GM12872 (cell line): ENCODE data around the gene CANX.

Source experiments
- CTCF ChIP-seq: IDR thresholded peaks from 3 replicates; pipeline ENCODE4 v1.5.1; 2011; ENCODE audit warnings: low read depth, mild to moderate bottlenecking, low read length, moderate library complexity; ENCODE audit not compliant: insufficient read depth

CANX gene

GRCh38 chr5:179768326-179769085 lies 69.7 kb downstream of the CANX start:
- TF ChIP-seq CTCF, result no peak

DNA sequence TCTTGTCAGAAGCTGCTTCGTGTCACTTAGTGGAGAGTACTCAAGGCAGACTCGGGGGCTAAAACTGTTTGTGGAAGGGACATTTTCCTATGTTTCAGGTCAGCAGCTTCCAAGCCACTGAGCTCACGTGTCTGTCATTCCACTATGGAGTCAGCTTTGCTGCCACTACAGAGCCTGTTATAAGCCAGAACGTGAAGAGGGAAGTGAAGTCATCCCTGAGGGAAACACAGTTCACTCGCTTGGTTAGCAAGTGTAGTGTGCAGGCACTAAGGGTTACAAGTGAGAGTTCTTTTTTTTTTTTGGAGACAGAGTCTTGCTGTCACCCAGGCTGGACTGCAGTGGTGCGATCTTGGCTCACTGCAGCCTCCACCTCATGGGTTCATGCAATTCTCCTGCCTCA lies 70.5 kb downstream of the CANX start:
- TF ChIP-seq CTCF, result no peak

GRCh38 chr5:179769796-179770195 lies 71.0 kb downstream of the CANX start:
- no peak for TF ChIP-seq CTCF

DNA sequence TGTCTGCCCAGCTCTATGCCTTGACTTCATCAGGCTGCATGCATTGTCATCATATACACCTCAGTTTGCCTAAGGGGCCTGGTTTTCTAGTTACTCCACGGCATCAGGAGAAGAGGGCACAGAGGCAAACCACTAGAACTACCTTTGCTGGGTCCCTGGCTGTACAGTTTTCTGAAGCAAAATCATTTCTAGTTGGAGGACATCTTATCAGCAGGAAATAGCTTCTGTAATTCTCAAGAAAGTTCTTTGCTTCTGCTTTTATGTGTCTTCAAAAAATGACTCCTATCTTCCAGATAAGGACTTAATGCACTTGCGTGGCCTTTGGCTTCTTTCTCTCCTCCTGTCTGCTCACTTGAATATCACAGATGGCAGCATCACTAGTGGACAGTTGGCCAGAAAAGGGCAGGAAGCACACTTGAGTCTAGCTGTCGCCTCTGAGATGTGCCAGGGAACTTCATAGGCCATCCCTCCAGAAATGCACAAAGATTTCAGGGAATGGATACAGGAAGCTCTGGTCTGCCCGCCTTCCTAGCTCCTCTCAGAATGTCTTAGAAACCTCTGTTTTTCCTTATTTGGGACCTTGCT lies 72.6 kb downstream of the CANX start:
- no peak for TF ChIP-seq CTCF

GRCh38 chr5:179772351-179772750 lies 73.6 kb downstream of the CANX start:
- no peak for TF ChIP-seq CTCF

GRCh38 chr5:179773686-179774040 lies 74.9 kb downstream of the CANX start:
- no peak for TF ChIP-seq CTCF

DNA sequence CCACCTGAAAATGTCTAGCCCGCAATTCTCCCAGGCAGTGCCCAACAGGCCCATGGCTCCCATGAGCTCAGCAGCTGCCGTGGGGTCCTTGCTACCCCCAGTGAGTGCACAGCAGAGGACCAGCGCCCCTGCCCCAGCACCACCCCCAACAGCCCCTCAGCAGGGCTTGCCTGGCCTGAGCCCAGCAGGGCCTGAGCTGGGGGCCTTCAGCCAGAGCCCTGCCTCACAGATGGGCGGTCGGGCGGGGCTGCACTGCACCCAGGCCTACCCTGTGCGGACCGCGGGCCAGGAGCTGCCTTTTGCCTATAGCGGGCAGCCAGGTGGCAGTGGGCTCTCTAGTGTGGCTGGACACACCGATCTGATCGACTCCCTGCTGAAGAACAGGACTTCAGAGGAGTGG lies 75.7 kb downstream of the CANX start:
- TF ChIP-seq CTCF, result no peak
